ENCODE results near the gene VCL.
"Not testable (repeated sequence)": the region's sequence is repeated elsewhere in the genome, so short reads cannot be mapped to it uniquely, and the experiment has no call there.

Gene VCL

GRCh38 chr10:74008212-74008731, 10.4 kb downstream of the VCL start:
- no peak overlapping the region for H3K4me3 ChIP-seq (ENCODE audit: control insufficient read depth, low read depth, low read length)
- no peak for TF ChIP-seq CTCF (conservative IDR thresholded peaks at IDR 0.05; ENCODE audit: control insufficient read depth, insufficient read depth, low read depth, low read length)
- peak; percentile 79 for DNase-seq (ENCODE audit: low read depth)

DNA sequence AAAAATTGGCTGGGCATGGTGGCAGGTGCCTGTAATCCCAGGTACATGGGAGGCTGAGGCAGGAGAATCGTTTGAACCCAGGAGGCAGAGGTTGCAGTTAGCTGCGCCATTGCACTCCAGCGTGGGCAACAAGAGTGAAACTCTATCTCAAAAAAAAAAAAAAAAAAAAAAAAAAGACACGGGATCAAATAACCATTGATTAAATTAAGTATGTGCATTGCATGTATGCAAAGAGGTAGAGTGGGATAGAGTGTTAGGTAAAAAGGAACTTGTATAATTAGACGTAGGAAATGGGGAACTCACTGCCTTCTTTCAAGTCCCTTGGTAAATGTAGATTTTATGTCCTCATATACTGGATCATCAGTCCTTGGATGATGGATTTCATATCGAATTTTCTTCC, 13.1 kb downstream of the VCL start:
- DNase-seq (ENCODE audit: low read depth) = no peak
- no peak for TF ChIP-seq CTCF (conservative IDR thresholded peaks at IDR 0.05; ENCODE audit: control insufficient read depth, insufficient read depth, low read depth, low read length)
- no peak overlapping the region for H3K4me3 ChIP-seq (ENCODE audit: control insufficient read depth, low read depth, low read length)

DNA sequence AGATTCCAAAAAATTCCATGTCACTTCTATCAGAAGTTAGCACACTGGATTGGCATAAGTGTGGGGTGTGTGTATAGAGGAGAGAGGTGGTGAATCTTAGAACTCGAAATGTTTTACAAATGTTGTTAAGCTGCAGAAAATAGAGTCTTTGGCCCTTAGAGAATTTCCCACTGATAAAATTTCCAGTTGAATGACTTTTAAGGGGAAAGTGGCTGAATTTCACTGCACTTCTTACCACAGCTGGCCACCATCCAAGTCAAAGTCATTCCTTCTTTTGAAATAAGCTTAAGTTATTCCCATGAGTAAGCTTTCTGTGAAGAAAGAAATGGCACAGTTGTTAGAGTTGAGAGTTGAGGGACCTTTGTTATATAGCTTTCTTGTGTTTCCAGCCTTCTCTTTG, 13.9 kb downstream of the VCL start:
- TF ChIP-seq CTCF (conservative IDR thresholded peaks at IDR 0.05; ENCODE audit: control insufficient read depth, insufficient read depth, low read depth, low read length) = no peak
- DNase-seq (ENCODE audit: low read depth) = peak; percentile 90
- no peak overlapping the region for H3K4me3 ChIP-seq (ENCODE audit: control insufficient read depth, low read depth, low read length)

DNA sequence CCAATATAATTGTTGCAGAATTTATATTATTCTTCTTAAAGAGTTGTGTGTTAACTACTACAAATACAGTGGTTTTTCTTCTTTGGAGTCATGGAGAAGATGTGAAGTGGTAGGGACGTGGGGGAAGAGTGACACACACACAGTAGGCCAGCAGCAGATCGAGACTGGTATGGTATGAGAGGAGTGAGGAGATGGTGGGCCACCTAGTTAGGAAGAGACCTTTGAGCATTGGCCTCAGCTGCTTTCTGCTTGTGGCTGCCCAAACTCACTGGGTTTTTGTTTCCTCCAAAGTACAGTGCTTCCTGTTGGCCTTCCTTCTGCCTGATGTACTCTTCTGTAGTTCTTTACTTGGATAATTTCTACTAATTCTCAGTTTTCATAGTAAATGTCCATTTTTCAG, 14.6 kb downstream of the VCL start:
- TF ChIP-seq CTCF (conservative IDR thresholded peaks at IDR 0.05; ENCODE audit: control insufficient read depth, insufficient read depth, low read depth, low read length) = no peak

GRCh38 chr10:74013004-74013403, 15.1 kb downstream of the VCL start:
- DNase-seq (ENCODE audit: low read depth) = no peak
- no peak for TF ChIP-seq CTCF (conservative IDR thresholded peaks at IDR 0.05; ENCODE audit: control insufficient read depth, insufficient read depth, low read depth, low read length)
- no peak overlapping the region for H3K4me3 ChIP-seq (ENCODE audit: control insufficient read depth, low read depth, low read length)

More for the DNA sequence above, 14.6 kb downstream of the VCL start:
- DNase-seq (ENCODE audit: low read depth) = no peak
- H3K4me3 ChIP-seq (ENCODE audit: control insufficient read depth, low read depth, low read length) = no peak overlapping the region

- not testable (repeated sequence) for H3K4me3 ChIP-seq (ENCODE audit: control insufficient read depth, low read depth, low read length); DNase-seq (ENCODE audit: low read depth)
Measured at GRCh38 chr10:74014574-74014973, 16.7 kb downstream of the VCL start.

DNA sequence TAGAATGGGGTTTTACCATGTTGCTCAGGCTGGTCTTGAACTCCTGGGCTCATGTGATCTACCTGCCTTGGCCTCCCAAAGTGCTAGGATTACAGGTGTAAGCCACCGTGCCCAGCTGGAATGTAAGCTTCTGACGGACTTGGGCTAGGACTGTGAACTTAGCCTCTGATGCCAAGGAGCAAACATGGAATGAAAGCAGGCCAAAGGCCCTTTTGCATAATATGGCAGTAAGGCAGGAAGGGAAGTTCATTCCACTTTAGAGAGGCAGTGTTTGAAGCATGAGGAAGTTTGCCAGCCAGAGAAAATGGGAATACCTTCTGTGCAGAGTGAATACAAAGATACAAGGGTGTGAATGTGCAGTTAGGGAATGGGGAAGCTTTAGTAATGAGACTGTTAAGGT, 20.3 kb downstream of the VCL start:
- no peak for DNase-seq (ENCODE audit: low read depth)
- H3K4me3 ChIP-seq (ENCODE audit: control insufficient read depth, low read depth, low read length) = no peak overlapping the region
- no peak for TF ChIP-seq CTCF (conservative IDR thresholded peaks at IDR 0.05; ENCODE audit: control insufficient read depth, insufficient read depth, low read depth, low read length)
